Dermis blood vessel endothelial cell (primary cell): ENCODE measurements around the gene ELP2. TPM values are rescaled to one million over a fixed set of nuclear protein-coding genes. Genes with fewer than 3 reads are reported as not detected.
"Not testable (repeated sequence)": the region's sequence is repeated elsewhere in the genome, so short reads cannot be mapped to it uniquely, and the experiment has no call there.

Source experiments
- DNase-seq: peaks from one replicate; pipeline ENCODE4 v3.0.0; 2010
- total RNA-seq: library from RNA; depleted of rRNA; stranded (reverse); fragments of >200 nt; gene quantifications from 2 replicates; pipeline ENCODE4 v1.2.3, GENCODE V29; 2014

The ELP2 gene
- total RNA-seq, 1 donor from 2014 or later, result 69.6 TPM

GRCh38 chr18:36191711-36192110, 62.0 kb downstream of the ELP2 start:
- no peak for DNase-seq

- no peak for DNase-seq
These were observed 65.1 kb downstream of the ELP2 start for GRCh38 chr18:36194600-36195315.

GRCh38 chr18:36195427-36196122, 65.9 kb downstream of the ELP2 start:
- no peak for DNase-seq

- no peak for DNase-seq
These were observed 66.7 kb downstream of the ELP2 start for GRCh38 chr18:36196238-36196995.

GRCh38 chr18:36197511-36198166, 67.9 kb downstream of the ELP2 start:
- no peak for DNase-seq

GRCh38 chr18:36199691-36200295, 70.1 kb downstream of the ELP2 start:
- DNase-seq, result no peak

- no peak for DNase-seq
These were observed 70.7 kb downstream of the ELP2 start for GRCh38 chr18:36200354-36200771.

GRCh38 chr18:36201765-36202164, 72.1 kb downstream of the ELP2 start:
- DNase-seq, result no peak

- no peak for DNase-seq
These were observed 73.7 kb downstream of the ELP2 start for GRCh38 chr18:36203360-36203895.

GRCh38 chr18:36205166-36205565, 75.5 kb downstream of the ELP2 start:
- DNase-seq, result no peak

GRCh38 chr18:36207303-36207702, 77.6 kb downstream of the ELP2 start:
- no peak for DNase-seq

- not testable (repeated sequence) for DNase-seq
These were observed 78.3 kb downstream of the ELP2 start for GRCh38 chr18:36207969-36208368.

GRCh38 chr18:36211612-36212065, 81.9 kb downstream of the ELP2 start:
- no peak for DNase-seq

- DNase-seq, result no peak
These were observed 82.8 kb downstream of the ELP2 start for GRCh38 chr18:36212301-36213171.

- DNase-seq, result no peak
These were observed 85.1 kb downstream of the ELP2 start for GRCh38 chr18:36214811-36215210.

GRCh38 chr18:36215577-36215976, 85.9 kb downstream of the ELP2 start:
- no peak for DNase-seq

GRCh38 chr18:36217348-36217747, 87.6 kb downstream of the ELP2 start:
- no peak for DNase-seq

GRCh38 chr18:36229188-36229587, 99.5 kb downstream of the ELP2 start:
- DNase-seq, result no peak
